HCT116 (cell line): ENCODE results near the gene KDM6B. TPM values are rescaled to one million over a fixed set of nuclear protein-coding genes. Genes with fewer than 3 reads are reported as not detected.

Source experiments
- ATAC-seq: fragments of 200-7000 bp; cut with Tn5 transposase; 2 replicates; pipeline ENCODE4 v1.9.1; 2020; ENCODE audit warnings: mild to moderate bottlenecking, moderate library complexity
- BruUV-seq: library from RNA; stranded (reverse); fragments of 400-500 nt; replicated peaks from 2 replicates; lab custom pipeline; 2021; lab: Mats Ljungman, UMichigan
- CTCF ChIA-PET: fragments of 300-600 bp; sonication (Branson Sonifier 250); formaldehyde crosslinking; loops from one replicate; lab custom pipeline; 2021; ENCODE audit warnings: antibody characterized with exemption; lab: Charles Lee
- POLR2A ChIA-PET: fragments of 300-600, 350-600 bp; sonication (Branson Sonifier 250); formaldehyde crosslinking; loops from one replicate; lab custom pipeline; 2021; ENCODE audit warnings: antibody characterized with exemption; lab: Charles Lee
- RAD21 ChIA-PET, 2 experiments: fragments of 300-600 bp; sonication (Branson Sonifier 250); formaldehyde crosslinking; loops; one replicate each; lab custom pipeline; 2023; ENCODE audit warnings: low total read pairs in 2 of 2; ENCODE audit not compliant: uncharacterized antibody in 2 of 2, unreplicated experiment in 2 of 2, low non-redundant PET in 1 of 2; lab: Charles Lee
- DNase-seq: peaks from one replicate; pipeline ENCODE4 v3.0.0-alpha.2; 2010; ENCODE audit warnings: low read depth, low spot score
- H2AFZ ChIP-seq: fragments of 200-600 bp; shearing (Covaris generic), sonication (generic); 2 replicates; pipeline ENCODE4 v1.6.1; 2017; ENCODE audit warnings: low read depth, mixed run types, mixed read lengths, antibody characterized with exemption, low read length; ENCODE audit not compliant: poor library complexity, severe bottlenecking
- H3K27ac ChIP-seq: 2 replicates; pipeline ENCODE4 v1.5.1; 2012; ENCODE audit warnings: low read depth, low read length
- H3K27me3 ChIP-seq: fragments of 200-600 bp; sonication (generic); 2 replicates; pipeline ENCODE4 v1.6.1; 2016; ENCODE audit warnings: mixed run types, low read length, mixed read lengths; ENCODE audit not compliant: insufficient read depth
- H3K36me3 ChIP-seq, 2 experiments: fragments of 200-500 bp in 1 of 2; fragments of 200-600 bp in 1 of 2; sonication (Bioruptor generic) in 1 of 2; sonication (generic) in 1 of 2; 2 replicates each; pipeline versions ENCODE4 v1.5.1 to v1.6.1; 2014 to 2016; ENCODE audit warnings: low read length in 2 of 2, inconsistent platforms in 1 of 2, mixed read lengths in 1 of 2, mixed run types in 1 of 2; ENCODE audit not compliant: insufficient read depth in 2 of 2, control insufficient read depth in 1 of 2
- H3K4me1 ChIP-seq, 2 experiments: fragments of 200-600 bp in 1 of 2; sonication (generic) in 1 of 2; 2 replicates each; pipeline versions ENCODE4 v1.5.1 to v1.6.1; 2012 to 2017; ENCODE audit warnings: low read length in 2 of 2, inconsistent platforms in 1 of 2, mild to moderate bottlenecking in 1 of 2, mixed read lengths in 1 of 2, mixed run types in 1 of 2, moderate library complexity in 1 of 2; ENCODE audit not compliant: insufficient read depth in 2 of 2, control insufficient read depth in 1 of 2
- H3K4me2 ChIP-seq: fragments of 200-600 bp; sonication (generic); 2 replicates; pipeline ENCODE4 v1.6.1; 2017; ENCODE audit warnings: mixed run types, low read length, mixed read lengths
- H3K4me3 ChIP-seq, 2 experiments: fragments of 200-600 bp in 1 of 2; sonication (generic) in 1 of 2; replicated peaks in 1 of 2; 2 replicates each; pipeline ENCODE4 v1.5.1; 2011 to 2016; ENCODE audit warnings: low read length in 2 of 2, control low read depth in 1 of 2, low read depth in 1 of 2, mild to moderate bottlenecking in 1 of 2, mixed read lengths in 1 of 2, mixed run types in 1 of 2
- H3K79me2 ChIP-seq: fragments of 200-600 bp; sonication (generic); 2 replicates; pipeline ENCODE4 v1.6.1; 2017; ENCODE audit warnings: mild to moderate bottlenecking, mixed run types, low read length, moderate library complexity, mixed read lengths; ENCODE audit not compliant: insufficient read depth
- H3K9ac ChIP-seq: fragments of 200-600 bp; sonication (generic); 2 replicates; pipeline ENCODE4 v1.6.1; 2016; ENCODE audit warnings: low read length, mixed read lengths
- H3K9me2 ChIP-seq: fragments of 200-600 bp; sonication (generic), shearing (Covaris generic); 2 replicates; pipeline ENCODE4 v1.6.1; 2017; ENCODE audit warnings: mixed run types, mild to moderate bottlenecking, moderate library complexity; ENCODE audit not compliant: insufficient read depth
- H3K9me3 ChIP-seq, 2 experiments: fragments of 200-500 bp in 1 of 2; fragments of 200-600 bp in 1 of 2; sonication (Bioruptor generic) in 1 of 2; sonication (generic) in 1 of 2; 2 replicates each; pipeline ENCODE4 v1.6.1; 2014 to 2017; ENCODE audit warnings: low read length in 2 of 2, mixed read lengths in 2 of 2, inconsistent platforms in 1 of 2, low read depth in 1 of 2, mild to moderate bottlenecking in 1 of 2, mixed run types in 1 of 2, moderate library complexity in 1 of 2; ENCODE audit not compliant: control insufficient read depth in 1 of 2, insufficient read depth in 1 of 2
- H4K20me1 ChIP-seq: fragments of 200-600 bp; sonication (generic), shearing (Covaris generic); 2 replicates; pipeline ENCODE4 v1.6.1; 2017; ENCODE audit warnings: mixed run types, mild to moderate bottlenecking, moderate library complexity; ENCODE audit not compliant: insufficient read depth
- EZH2phosphoT487 ChIP-seq: fragments of 200-600 bp; IDR thresholded peaks from 2 replicates; pipeline ENCODE4 v1.6.1; 2018; ENCODE audit warnings: antibody characterized with exemption, borderline replicate concordance
- JUND ChIP-seq: IDR thresholded peaks from 2 replicates; pipeline ENCODE4 v1.6.1; 2012
- POLR2A ChIP-seq: IDR thresholded peaks from 2 replicates; pipeline ENCODE4 v1.7.0; 2011; ENCODE audit warnings: borderline replicate concordance; ENCODE audit not compliant: insufficient read depth, insufficient read length; ENCODE audit errors: extremely low read depth
- SIN3A ChIP-seq: IDR thresholded peaks from 2 replicates; pipeline ENCODE4 v1.6.1; 2012; ENCODE audit warnings: low read depth
- SP1 ChIP-seq: IDR thresholded peaks from 2 replicates; pipeline ENCODE4 v1.6.1; 2012; ENCODE audit warnings: low read depth
- SRF ChIP-seq: IDR thresholded peaks from 2 replicates; pipeline ENCODE4 v1.6.1; 2012; ENCODE audit warnings: low read depth
- TCF7L2 ChIP-seq: IDR thresholded peaks from 2 replicates; pipeline ENCODE4 v1.7.0; 2011; ENCODE audit warnings: borderline replicate concordance, inconsistent platforms; ENCODE audit not compliant: insufficient read depth, insufficient read length; ENCODE audit errors: extremely low read depth
- intact Hi-C: fragments of 100-400 bp; cut with micrococcal nuclease; formaldehyde crosslinking; loops from 2 replicates; pipeline ENCODE4 v1.10.0; 2022
- total RNA-seq: library from RNA; stranded (reverse); gene quantifications from one replicate; pipeline ENCODE4 v1.2.1, GENCODE V29; 2021; ENCODE audit not compliant: unreplicated experiment

KDM6B gene
- total RNA-seq, 1 experiment from 2014 or later = 42.1 TPM

DNA sequence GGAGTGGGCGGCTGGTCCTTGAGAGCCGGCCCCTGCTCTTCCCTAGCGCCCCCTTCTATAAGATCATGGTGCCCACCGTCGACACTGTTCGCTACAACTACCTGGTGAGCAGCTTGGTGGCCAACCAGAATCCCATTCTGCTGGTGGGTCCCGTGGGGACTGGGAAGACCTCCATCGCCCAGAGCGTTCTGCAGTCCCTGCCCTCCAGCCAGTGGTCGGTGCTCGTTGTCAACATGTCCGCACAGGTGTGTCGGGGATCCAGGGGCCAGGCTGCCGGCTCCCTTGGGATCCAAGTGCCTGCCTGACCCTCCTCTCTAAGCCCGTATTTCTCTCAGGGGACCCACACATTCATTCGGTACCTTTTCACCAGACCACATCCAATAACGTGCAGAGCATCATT lies 41.4 kb upstream of the KDM6B start:
- H3K9ac ChIP-seq = no peak overlapping the region
- no peak for DNase-seq
- no TSS peak for BruUV-seq
- H3K4me3 ChIP-seq = no peak overlapping the region
- CTCF ChIA-PET = no interaction called here
- H3K4me2 ChIP-seq = no peak overlapping the region
- no peaks in the 10 kb centered on the region for H3K27me3 ChIP-seq
- H2AFZ ChIP-seq = no peak overlapping the region
- H3K79me2 ChIP-seq = no peaks in the 10 kb centered on the region
- TF ChIP-seq SIN3A (no peak), TCF7L2 (no peak), SP1 (no peak), POLR2A (no peak), SRF (no peak), JUND (no peak)
- H3K4me1 ChIP-seq = no peaks in the 10 kb centered on the region
- H3K36me3 ChIP-seq = no peaks in the 10 kb centered on the region
- no peaks in the 10 kb centered on the region for H3K9me3 ChIP-seq
- POLR2A ChIA-PET = no interaction called here
- no peak overlapping the region for H3K27ac ChIP-seq
- H3K9me2 ChIP-seq = no peaks in the 10 kb centered on the region
- ATAC-seq = no peak
- no peaks in the 10 kb centered on the region for H4K20me1 ChIP-seq
- RAD21 ChIA-PET = no interaction called here
- intact Hi-C loops = no loop called here

DNA sequence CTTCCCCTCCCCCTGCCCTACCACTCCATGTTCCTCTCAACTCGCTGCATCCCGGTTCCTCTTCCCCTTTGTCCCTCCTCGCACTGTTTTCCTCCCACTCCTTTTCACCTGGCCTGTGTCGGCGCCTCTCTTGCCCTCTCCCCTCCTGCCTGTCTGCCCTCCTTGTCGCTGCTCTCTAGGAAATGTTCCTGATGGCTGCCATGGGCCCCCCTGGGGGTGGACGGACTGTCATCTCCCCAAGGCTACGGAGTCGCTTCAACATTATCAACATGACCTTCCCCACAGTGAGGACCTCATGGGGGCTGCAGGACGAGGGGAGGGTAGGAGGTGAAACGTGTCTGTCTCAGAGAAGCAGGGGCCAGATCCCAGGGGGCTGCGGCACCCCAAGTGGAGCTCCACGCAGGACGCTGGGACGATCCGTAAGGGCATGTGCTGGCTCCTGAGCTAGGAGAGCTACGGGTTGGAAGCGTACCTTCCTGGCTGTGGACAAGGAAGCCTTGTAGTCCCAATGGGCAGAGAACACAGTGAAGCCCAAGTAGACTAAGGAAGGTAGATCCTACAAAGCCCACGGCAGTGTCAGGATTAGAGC lies 39.8 kb upstream of the KDM6B start:
- TF ChIP-seq EZH2phosphoT487 = no peak
- Histone ChIP-seq H4K20me1 (no peaks in the 10 kb centered on the region), H3K27me3 (no peaks in the 10 kb centered on the region), H3K27ac (no peak overlapping the region), H3K9me2 (no peaks in the 10 kb centered on the region), H3K9ac (no peak overlapping the region), H3K79me2 (no peaks in the 10 kb centered on the region), H3K36me3 (no peaks in the 10 kb centered on the region), H3K4me3 (no peak overlapping the region), H3K4me2 (no peak overlapping the region), H2AFZ (no peak overlapping the region), H3K4me1 (no peaks in the 10 kb centered on the region), H3K9me3 (no peaks in the 10 kb centered on the region)
- POLR2A ChIA-PET = no interaction called here
- CTCF ChIA-PET = no interaction called here
- RAD21 ChIA-PET = no interaction called here
- BruUV-seq = no TSS peak
- intact Hi-C loops = no loop called here
- DNase-seq = no peak
- ATAC-seq = no peak
